MG63 (cell line): ENCODE measurements around the gene CLSTN2. TPM values are rescaled to one million over a fixed set of nuclear protein-coding genes. Genes with fewer than 3 reads are reported as not detected.

Source experiments
- DNase-seq: peaks from one replicate; pipeline ENCODE4 v3.0.0-alpha.2; 2020
- H3K27me3 ChIP-seq: fragments of 250-450 bp; sonication (Bioruptor Pico); 2 replicates; pipeline ENCODE4 v1.5.1; 2020; ENCODE audit warnings: mild to moderate bottlenecking, moderate library complexity
- H3K36me3 ChIP-seq: fragments of 250-450 bp; sonication (Bioruptor Pico); 2 replicates; pipeline ENCODE4 v1.5.1; 2020; ENCODE audit warnings: mild to moderate bottlenecking, moderate library complexity
- H3K4me3 ChIP-seq: fragments of 250-450 bp; sonication (Bioruptor Pico); 2 replicates; pipeline ENCODE4 v1.5.1; 2020; ENCODE audit warnings: mild to moderate bottlenecking, moderate library complexity
- H3K9me3 ChIP-seq: fragments of 250-450 bp; sonication (Bioruptor Pico); 2 replicates; pipeline ENCODE4 v1.5.1; 2020; ENCODE audit warnings: mild to moderate bottlenecking, moderate library complexity
- total RNA-seq: library from RNA; depleted of rRNA; stranded (reverse); fragments of >200 nt; shearing (Covaris generic); gene quantifications from 2 replicates; pipeline ENCODE4 v1.2.3, GENCODE V29; 2014; ENCODE audit warnings: low replicate concordance

CLSTN2 gene
- total RNA-seq, 1 experiment from 2014 or later: 1.7 TPM

- H3K4me3 ChIP-seq: no peak overlapping the region
- no peaks in the 10 kb centered on the region for H3K27me3 ChIP-seq
- no peak for DNase-seq
- no peaks in the 10 kb centered on the region for H3K9me3 ChIP-seq
- H3K36me3 ChIP-seq: no peaks in the 10 kb centered on the region
Observed at GRCh38 chr3:140129768-140130284, 194.8 kb downstream of the CLSTN2 start.

GRCh38 chr3:140131895-140132294 lies 196.9 kb downstream of the CLSTN2 start:
- DNase-seq: no peak
- H3K27me3 ChIP-seq: no peaks in the 10 kb centered on the region
- no peak overlapping the region for H3K4me3 ChIP-seq
- H3K9me3 ChIP-seq: no peaks in the 10 kb centered on the region
- H3K36me3 ChIP-seq: no peaks in the 10 kb centered on the region

- Histone ChIP-seq H3K4me3 (no peak overlapping the region), H3K27me3 (no peaks in the 10 kb centered on the region), H3K9me3 (no peaks in the 10 kb centered on the region), H3K36me3 (no peaks in the 10 kb centered on the region)
- no peak for DNase-seq
Observed at GRCh38 chr3:140134231-140134965, 199.4 kb downstream of the CLSTN2 start.

- Histone ChIP-seq H3K27me3 (no peaks in the 10 kb centered on the region; the same call in 1 of the 2 replicates), H3K9me3 (no peaks in the 10 kb centered on the region), H3K4me3 (no peak overlapping the region), H3K36me3 (no peaks in the 10 kb centered on the region)
- no peak for DNase-seq
Observed at GRCh38 chr3:140135461-140135860, 200.5 kb downstream of the CLSTN2 start.

- Histone ChIP-seq H3K36me3 (no peaks in the 10 kb centered on the region), H3K27me3 (no peaks in the 10 kb centered on the region; the same call in 1 of the 2 replicates), H3K4me3 (no peak overlapping the region), H3K9me3 (no peaks in the 10 kb centered on the region)
- DNase-seq: no peak
Observed at GRCh38 chr3:140143367-140144069, 208.5 kb downstream of the CLSTN2 start.

- no peak for DNase-seq
- no peaks in the 10 kb centered on the region for H3K36me3 ChIP-seq
- H3K9me3 ChIP-seq: no peaks in the 10 kb centered on the region
- no peaks in the 10 kb centered on the region for H3K27me3 ChIP-seq
- no peak overlapping the region for H3K4me3 ChIP-seq
Observed at GRCh38 chr3:140145528-140145927, 210.5 kb downstream of the CLSTN2 start.

- no peak for DNase-seq
- H3K36me3 ChIP-seq: no peaks in the 10 kb centered on the region
- H3K9me3 ChIP-seq: no peaks in the 10 kb centered on the region
- no peaks in the 10 kb centered on the region for H3K27me3 ChIP-seq
- no peak overlapping the region for H3K4me3 ChIP-seq
Observed at GRCh38 chr3:140146668-140147067, 211.7 kb downstream of the CLSTN2 start.

- Histone ChIP-seq H3K4me3 (no peak overlapping the region), H3K27me3 (no peaks in the 10 kb centered on the region), H3K36me3 (no peaks in the 10 kb centered on the region), H3K9me3 (no peaks in the 10 kb centered on the region)
- no peak for DNase-seq
Observed at GRCh38 chr3:140147965-140148490, 213.0 kb downstream of the CLSTN2 start.

GRCh38 chr3:140148824-140149390 lies 213.9 kb downstream of the CLSTN2 start:
- DNase-seq: no peak
- Histone ChIP-seq H3K27me3 (no peaks in the 10 kb centered on the region), H3K4me3 (no peak overlapping the region), H3K36me3 (no peaks in the 10 kb centered on the region), H3K9me3 (no peaks in the 10 kb centered on the region)

- Histone ChIP-seq H3K27me3 (no peaks in the 10 kb centered on the region), H3K4me3 (no peak overlapping the region), H3K9me3 (no peaks in the 10 kb centered on the region), H3K36me3 (no peaks in the 10 kb centered on the region)
- DNase-seq: no peak
Observed at GRCh38 chr3:140151321-140151720, 216.3 kb downstream of the CLSTN2 start.

- H3K27me3 ChIP-seq: no peaks in the 10 kb centered on the region
- no peak overlapping the region for H3K4me3 ChIP-seq
- H3K9me3 ChIP-seq: 0 out of 2 replicates have a peak, but pooled peaks cover 3% of the 10 kb centered on the region
- DNase-seq: peak; percentile 63
- no peaks in the 10 kb centered on the region for H3K36me3 ChIP-seq
Observed at GRCh38 chr3:140152851-140153639, 218.1 kb downstream of the CLSTN2 start.

- H3K9me3 ChIP-seq: 0 out of 2 replicates have a peak, but pooled peaks cover 8% of the 10 kb centered on the region
- H3K27me3 ChIP-seq: no peaks in the 10 kb centered on the region
- no peaks in the 10 kb centered on the region for H3K36me3 ChIP-seq
- H3K4me3 ChIP-seq: no peak overlapping the region
- DNase-seq: no peak
Observed at GRCh38 chr3:140153736-140154135, 218.8 kb downstream of the CLSTN2 start.

GRCh38 chr3:140157161-140157560 lies 222.2 kb downstream of the CLSTN2 start:
- 0 out of 2 replicates have a peak, but pooled peaks cover 8% of the 10 kb centered on the region for H3K9me3 ChIP-seq
- no peak overlapping the region for H3K4me3 ChIP-seq
- no peaks in the 10 kb centered on the region for H3K27me3 ChIP-seq
- no peak for DNase-seq
- no peaks in the 10 kb centered on the region for H3K36me3 ChIP-seq

GRCh38 chr3:140159646-140160045 lies 224.7 kb downstream of the CLSTN2 start:
- 0 out of 2 replicates have a peak, but pooled peaks cover 8% of the 10 kb centered on the region for H3K9me3 ChIP-seq
- H3K27me3 ChIP-seq: no peaks in the 10 kb centered on the region
- H3K36me3 ChIP-seq: no peaks in the 10 kb centered on the region
- H3K4me3 ChIP-seq: no peak overlapping the region
- DNase-seq: no peak

- no peaks in the 10 kb centered on the region for H3K27me3 ChIP-seq
- H3K9me3 ChIP-seq: 0 out of 2 replicates have a peak, but pooled peaks cover 8% of the 10 kb centered on the region
- no peaks in the 10 kb centered on the region for H3K36me3 ChIP-seq
- no peak for DNase-seq
- no peak overlapping the region for H3K4me3 ChIP-seq
Observed at GRCh38 chr3:140160553-140160952, 225.6 kb downstream of the CLSTN2 start.

GRCh38 chr3:140162551-140162950 lies 227.6 kb downstream of the CLSTN2 start:
- no peaks in the 10 kb centered on the region for H3K27me3 ChIP-seq
- 0 out of 2 replicates have a peak, but pooled peaks cover 8% of the 10 kb centered on the region for H3K9me3 ChIP-seq
- H3K4me3 ChIP-seq: no peak overlapping the region
- no peak for DNase-seq
- H3K36me3 ChIP-seq: no peaks in the 10 kb centered on the region
